Thyroid gland (tissue), 4 donors: ENCODE data around the gene GIPC2. TPM values are rescaled to one million over a fixed set of nuclear protein-coding genes. Genes with fewer than 3 reads are reported as not detected.
A peak's percentile ranks its signal among the peaks of the same experiment; 100 is the strongest.
"Not testable (repeated sequence)": the region's sequence is repeated elsewhere in the genome, so short reads cannot be mapped to it uniquely, and the experiment has no call there.

ENCODE experiments used
- DNase-seq, 2 donors: peaks; one replicate each; pipeline ENCODE4 v3.0.0-alpha.2; 2019
- H3K27ac ChIP-seq, 3 donors: fragments of 200-600 bp; sonication (generic); 1 replicate in 2 of 3; 2 replicates in 1 of 3; pipeline ENCODE4 v1.5.1; 2016 to 2019; ENCODE audit warnings: mild to moderate bottlenecking in 1 of 3, moderate library complexity in 1 of 3
- H3K27me3 ChIP-seq: fragments of 200-600 bp; sonication (generic); one replicate; pipeline ENCODE4 v1.5.1; 2019
- H3K36me3 ChIP-seq, 2 donors: fragments of 200-600 bp; sonication (generic); one replicate each; pipeline ENCODE4 v1.5.1; 2016 to 2019
- H3K4me1 ChIP-seq, 2 donors: fragments of 200-600 bp; sonication (generic); one replicate each; pipeline ENCODE4 v1.5.1; 2017 to 2019
- H3K4me3 ChIP-seq, 3 donors: fragments of 200-600 bp; sonication (generic); replicated peaks in 1 of 3; 1 replicate in 2 of 3; 2 replicates in 1 of 3; pipeline ENCODE4 v1.5.1; 2016; ENCODE audit warnings: mild to moderate bottlenecking in 1 of 3
- H3K9me3 ChIP-seq: fragments of 200-600 bp; sonication (generic); one replicate; pipeline ENCODE4 v1.5.1; 2017
- POLR2A ChIP-seq, 2 donors: fragments of 450-650 bp; IDR thresholded peaks; one replicate each; pipeline ENCODE4 v1.6.1; 2017; ENCODE audit warnings: antibody characterized with exemption in 2 of 2, mild to moderate bottlenecking in 2 of 2, moderate library complexity in 1 of 2
- WGBS, 2 donors: methylation state at CpG; one replicate each; pipeline ENCODE4 v1.1.5; 2017; 5-methylcytosine and 5-hydroxymethylcytosine counted together
- intact Hi-C: fragments of 100-400 bp; cut with DNase I; formaldehyde crosslinking; loops from one replicate; pipeline ENCODE4 v1.15.1; 2023
- total RNA-seq, 4 donors: library from RNA; depleted of rRNA; stranded (reverse); fragments of >200 nt; gene quantifications; one replicate each; pipeline ENCODE4 v1.2.3, GENCODE V29; 2016
- TF ChIP-seq, protein P1 (sequence below), 6 experiments: fragments of 200-600 bp in 3 of 6; fragments of 450-650 bp in 3 of 6; sonication (generic) in 3 of 6; IDR thresholded peaks; one replicate each; pipeline ENCODE4 v1.5.1; 2016 to 2019; ENCODE audit warnings: antibody characterized with exemption in 6 of 6, mild to moderate bottlenecking in 2 of 6, inconsistent platforms in 1 of 6, moderate library complexity in 1 of 6

Gene GIPC2
- total RNA-seq, 4 donors from 2014 or later, result 1.5 to 5.0 (median 2.6) TPM

DNA sequence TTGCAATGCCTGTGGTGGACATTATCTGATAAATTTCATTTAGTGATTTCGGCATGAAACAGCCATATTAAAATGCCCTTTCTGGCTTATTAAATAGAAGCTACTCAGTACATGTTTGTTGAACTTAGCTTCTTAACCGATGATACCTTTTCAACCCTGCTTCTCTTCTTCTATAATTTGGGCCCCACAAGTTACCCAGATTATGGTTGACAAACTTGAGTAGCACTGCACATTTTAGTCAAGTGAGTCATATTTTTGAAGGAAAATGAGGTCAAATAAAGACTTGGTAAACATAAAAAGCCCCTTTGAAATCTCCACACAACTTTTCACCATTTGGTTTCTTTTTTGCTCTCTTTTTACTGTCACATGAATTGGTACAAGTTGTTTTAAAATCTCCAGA is 33.8 kb downstream of the GIPC2 start:
- Histone ChIP-seq H3K27me3 (no peaks in the 10 kb centered on the region), H3K4me3 (no peak overlapping the region), H3K36me3 (no peaks in the 10 kb centered on the region), H3K27ac (no peak overlapping the region), H3K4me1 (peaks cover 0 to 8% of the 10 kb centered on the region in 2 donors), H3K9me3 (no peaks in the 10 kb centered on the region)
- no peak for DNase-seq
- intact Hi-C loops, result no loop called here
- TF ChIP-seq, protein P1, sequence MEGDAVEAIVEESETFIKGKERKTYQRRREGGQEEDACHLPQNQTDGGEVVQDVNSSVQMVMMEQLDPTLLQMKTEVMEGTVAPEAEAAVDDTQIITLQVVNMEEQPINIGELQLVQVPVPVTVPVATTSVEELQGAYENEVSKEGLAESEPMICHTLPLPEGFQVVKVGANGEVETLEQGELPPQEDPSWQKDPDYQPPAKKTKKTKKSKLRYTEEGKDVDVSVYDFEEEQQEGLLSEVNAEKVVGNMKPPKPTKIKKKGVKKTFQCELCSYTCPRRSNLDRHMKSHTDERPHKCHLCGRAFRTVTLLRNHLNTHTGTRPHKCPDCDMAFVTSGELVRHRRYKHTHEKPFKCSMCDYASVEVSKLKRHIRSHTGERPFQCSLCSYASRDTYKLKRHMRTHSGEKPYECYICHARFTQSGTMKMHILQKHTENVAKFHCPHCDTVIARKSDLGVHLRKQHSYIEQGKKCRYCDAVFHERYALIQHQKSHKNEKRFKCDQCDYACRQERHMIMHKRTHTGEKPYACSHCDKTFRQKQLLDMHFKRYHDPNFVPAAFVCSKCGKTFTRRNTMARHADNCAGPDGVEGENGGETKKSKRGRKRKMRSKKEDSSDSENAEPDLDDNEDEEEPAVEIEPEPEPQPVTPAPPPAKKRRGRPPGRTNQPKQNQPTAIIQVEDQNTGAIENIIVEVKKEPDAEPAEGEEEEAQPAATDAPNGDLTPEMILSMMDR (IDR thresholded peaks at IDR 0.05), result no peak
- no peak for TF ChIP-seq POLR2A (IDR thresholded peaks at IDR 0.05)
- WGBS, 2 donors, result 91% methylated on average over 2 of the region's 2 CpGs

DNA sequence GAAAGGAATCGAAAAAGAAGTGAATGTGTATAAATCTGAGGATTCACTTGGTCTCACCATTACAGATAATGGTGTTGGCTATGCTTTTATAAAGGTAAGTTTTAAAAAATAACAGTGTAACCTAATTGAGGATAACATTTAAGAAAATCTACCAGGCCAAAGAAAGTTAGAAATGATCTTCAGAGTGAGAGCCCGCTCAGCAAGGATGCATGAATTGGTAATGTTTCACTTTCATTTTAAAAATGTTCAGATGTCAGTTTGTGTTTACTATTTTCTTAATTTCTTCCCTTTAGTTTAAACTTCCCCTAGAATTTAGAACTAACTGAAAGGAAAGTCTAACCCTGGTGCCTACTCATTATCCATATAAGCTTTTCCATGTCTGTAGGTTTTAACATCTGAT is 35.0 kb downstream of the GIPC2 start:
- Histone ChIP-seq H3K27me3 (no peaks in the 10 kb centered on the region), H3K4me3 (no peak overlapping the region), H3K4me1 (peaks cover 0 to 8% of the 10 kb centered on the region in 2 donors), H3K27ac (no peak overlapping the region), H3K36me3 (no peaks in the 10 kb centered on the region), H3K9me3 (no peaks in the 10 kb centered on the region)
- WGBS, 2 donors, result 85 to 90% methylated on average over 2 of the region's 2 CpGs
- intact Hi-C loops, result no loop called here
- DNase-seq, result no peak
- TF ChIP-seq, protein P1 (IDR thresholded peaks at IDR 0.05), result no peak
- TF ChIP-seq POLR2A (IDR thresholded peaks at IDR 0.05), result no peak

- no peaks in the 10 kb centered on the region for H3K27me3 ChIP-seq
- intact Hi-C loops, result no loop called here
- peaks cover 0 to 8% of the 10 kb centered on the region in 2 donors for H3K4me1 ChIP-seq
- WGBS, 2 donors, result 87 to 89% methylated on average over 5 of the region's 5 CpGs
- H3K9me3 ChIP-seq, result no peaks in the 10 kb centered on the region
- no peak for DNase-seq
- peak overlapping the region in 1 of 3 donors; percentile 16 for H3K27ac ChIP-seq
- H3K4me3 ChIP-seq, result no peak overlapping the region
- TF ChIP-seq, protein P1 (IDR thresholded peaks at IDR 0.05), result no peak
- TF ChIP-seq POLR2A (IDR thresholded peaks at IDR 0.05), result no peak
- H3K36me3 ChIP-seq, result no peaks in the 10 kb centered on the region
These were observed 36.5 kb downstream of the GIPC2 start for GRCh38 chr1:78081980-78082860.

DNA sequence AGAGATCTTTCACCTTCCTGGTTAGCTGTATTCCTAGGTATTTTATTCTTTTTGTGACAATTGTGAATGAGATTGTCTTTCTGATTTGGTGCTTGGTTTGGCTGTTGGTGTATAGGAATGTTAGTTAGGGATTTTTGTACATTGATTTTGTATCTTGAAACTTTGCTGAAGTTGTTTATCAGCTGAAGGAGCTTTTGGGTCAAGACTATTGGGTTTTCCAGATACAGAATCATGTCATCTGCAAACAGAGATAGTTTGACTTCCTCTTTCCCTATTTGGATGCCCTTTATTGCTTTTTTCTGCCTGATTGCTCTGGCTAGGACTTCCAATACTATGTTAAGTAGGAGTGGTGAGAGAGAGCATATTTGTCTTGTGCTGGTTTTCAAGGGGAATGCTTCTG is 38.9 kb downstream of the GIPC2 start:
- H3K36me3 ChIP-seq, H3K27ac ChIP-seq, intact Hi-C loops: not testable (repeated sequence)

GRCh38 chr1:78086697-78087096 is 40.9 kb downstream of the GIPC2 start:
- DNase-seq, result no peak
- no peaks in the 10 kb centered on the region for H3K27me3 ChIP-seq
- 95 to 97% methylated on average over 1 of the region's 1 CpG for WGBS, 2 donors
- no peak for TF ChIP-seq POLR2A (IDR thresholded peaks at IDR 0.05)
- TF ChIP-seq, protein P1 (IDR thresholded peaks at IDR 0.05), result no peak
- H3K4me3 ChIP-seq, result no peak overlapping the region
- H3K4me1 ChIP-seq, result no peaks in the 10 kb centered on the region
- intact Hi-C loops, result no loop called here
- H3K9me3 ChIP-seq, result no peaks in the 10 kb centered on the region
- H3K27ac ChIP-seq, result no peak overlapping the region
- H3K36me3 ChIP-seq, result no peaks in the 10 kb centered on the region

More for the DNA sequence above, 38.9 kb downstream of the GIPC2 start:
- H3K9me3 ChIP-seq, H3K4me1 ChIP-seq, H3K27me3 ChIP-seq, H3K4me3 ChIP-seq, DNase-seq: not testable (repeated sequence)
